Vagina (tissue), 2 donors: ENCODE data around the gene ZDHHC20. TPM values are rescaled to one million over a fixed set of nuclear protein-coding genes. Genes with fewer than 3 reads are reported as not detected.

Experiments
- DNase-seq, 2 donors: peaks; one replicate each; pipeline ENCODE4 v3.0.0-alpha.2; 2017; ENCODE audit errors: extremely low spot score in 2 of 2
- H3K27ac ChIP-seq: fragments of 200-600 bp; sonication (generic); one replicate; pipeline ENCODE4 v1.5.1; 2019
- H3K27me3 ChIP-seq: fragments of 200-600 bp; sonication (generic); one replicate; pipeline ENCODE4 v1.5.1; 2019
- H3K36me3 ChIP-seq, 2 donors: fragments of 200-600 bp; sonication (generic); one replicate each; pipeline ENCODE4 v1.5.1; 2017 to 2019
- H3K4me1 ChIP-seq: fragments of 200-600 bp; sonication (generic); one replicate; pipeline ENCODE4 v1.5.1; 2019
- H3K4me3 ChIP-seq, 2 donors: fragments of 200-600 bp; sonication (generic); 1 replicate in 1 of 2; 2 replicates in 1 of 2; pipeline ENCODE4 v1.5.1; 2016 to 2019
- H3K9me3 ChIP-seq: fragments of 200-600 bp; sonication (generic); one replicate; pipeline ENCODE4 v1.5.1; 2019
- POLR2A ChIP-seq, 2 donors: fragments of 450-650 bp; IDR thresholded peaks; one replicate each; pipeline ENCODE4 v1.6.1; 2017; ENCODE audit warnings: antibody characterized with exemption in 2 of 2, mild to moderate bottlenecking in 2 of 2, moderate library complexity in 2 of 2
- POLR2AphosphoS5 ChIP-seq, 2 donors: sonication (generic); formaldehyde crosslinking; IDR thresholded peaks; one replicate each; pipeline ENCODE4 v1.9.0; 2017; ENCODE audit warnings: antibody characterized with exemption in 2 of 2, mild to moderate bottlenecking in 2 of 2, low read depth in 1 of 2; ENCODE audit not compliant: insufficient read depth in 1 of 2
- intact Hi-C: fragments of 100-400 bp; cut with DNase I; formaldehyde crosslinking; loops from one replicate; pipeline ENCODE4 v1.15.1; 2023
- total RNA-seq: library from RNA; depleted of rRNA; stranded (reverse); fragments of >200 nt; gene quantifications from one replicate; pipeline ENCODE4 v1.2.3, GENCODE V29; 2016
- TF ChIP-seq, protein P1 (sequence below), 3 experiments: fragments of 450-650 bp in 2 of 3; fragments of 200-600 bp in 1 of 3; sonication (generic) in 1 of 3; IDR thresholded peaks; one replicate each; pipeline ENCODE4 v1.5.1; 2017 to 2019; ENCODE audit warnings: antibody characterized with exemption in 3 of 3, mild to moderate bottlenecking in 2 of 3, moderate library complexity in 2 of 3

ZDHHC20 gene
- total RNA-seq, 1 donor from 2014 or later: 54.8 TPM

GRCh38 chr13:21338639-21339278 lies 120.3 kb downstream of the ZDHHC20 start:
- no peaks in the 10 kb centered on the region for H3K4me1 ChIP-seq
- no peak for DNase-seq
- H3K27ac ChIP-seq: no peak overlapping the region
- H3K4me3 ChIP-seq: no peak overlapping the region
- no peaks in the 10 kb centered on the region for H3K36me3 ChIP-seq
- no peaks in the 10 kb centered on the region for H3K27me3 ChIP-seq
- no peaks in the 10 kb centered on the region for H3K9me3 ChIP-seq
- TF ChIP-seq POLR2AphosphoS5 (IDR thresholded peaks at IDR 0.05; ENCODE audit: insufficient read depth in 1 of 2, low read depth in 1 of 2) (no peak), POLR2A (IDR thresholded peaks at IDR 0.05) (no peak)
- TF ChIP-seq, protein P1, sequence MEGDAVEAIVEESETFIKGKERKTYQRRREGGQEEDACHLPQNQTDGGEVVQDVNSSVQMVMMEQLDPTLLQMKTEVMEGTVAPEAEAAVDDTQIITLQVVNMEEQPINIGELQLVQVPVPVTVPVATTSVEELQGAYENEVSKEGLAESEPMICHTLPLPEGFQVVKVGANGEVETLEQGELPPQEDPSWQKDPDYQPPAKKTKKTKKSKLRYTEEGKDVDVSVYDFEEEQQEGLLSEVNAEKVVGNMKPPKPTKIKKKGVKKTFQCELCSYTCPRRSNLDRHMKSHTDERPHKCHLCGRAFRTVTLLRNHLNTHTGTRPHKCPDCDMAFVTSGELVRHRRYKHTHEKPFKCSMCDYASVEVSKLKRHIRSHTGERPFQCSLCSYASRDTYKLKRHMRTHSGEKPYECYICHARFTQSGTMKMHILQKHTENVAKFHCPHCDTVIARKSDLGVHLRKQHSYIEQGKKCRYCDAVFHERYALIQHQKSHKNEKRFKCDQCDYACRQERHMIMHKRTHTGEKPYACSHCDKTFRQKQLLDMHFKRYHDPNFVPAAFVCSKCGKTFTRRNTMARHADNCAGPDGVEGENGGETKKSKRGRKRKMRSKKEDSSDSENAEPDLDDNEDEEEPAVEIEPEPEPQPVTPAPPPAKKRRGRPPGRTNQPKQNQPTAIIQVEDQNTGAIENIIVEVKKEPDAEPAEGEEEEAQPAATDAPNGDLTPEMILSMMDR (IDR thresholded peaks at IDR 0.05): no peak
- intact Hi-C loops: no loop called here

DNA sequence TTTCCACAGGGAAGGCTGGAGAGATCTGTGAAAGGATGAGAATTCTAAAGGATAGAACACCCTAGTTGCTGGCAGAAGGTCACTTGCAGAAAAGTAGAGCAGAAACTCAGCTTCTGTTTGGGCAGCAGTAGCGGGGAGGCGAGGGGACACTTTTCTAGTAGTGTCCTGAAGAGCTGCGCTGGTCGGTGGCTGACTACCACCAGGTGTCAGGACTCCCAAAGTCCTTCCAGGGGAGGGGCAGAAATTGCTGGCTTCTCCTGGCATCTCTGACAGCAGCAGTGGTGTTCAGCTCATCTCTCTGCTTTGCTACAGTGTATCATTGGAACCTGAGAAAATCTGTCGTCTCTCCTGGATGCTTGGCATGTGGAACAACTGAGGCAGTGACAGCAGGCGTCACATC lies 120.9 kb downstream of the ZDHHC20 start:
- no peaks in the 10 kb centered on the region for H3K9me3 ChIP-seq
- no peaks in the 10 kb centered on the region for H3K36me3 ChIP-seq
- TF ChIP-seq POLR2AphosphoS5 (IDR thresholded peaks at IDR 0.05; ENCODE audit: insufficient read depth in 1 of 2, low read depth in 1 of 2) (no peak), POLR2A (IDR thresholded peaks at IDR 0.05) (no peak)
- TF ChIP-seq, protein P1 (IDR thresholded peaks at IDR 0.05): no peak
- DNase-seq: no peak
- intact Hi-C loops: no loop called here
- no peaks in the 10 kb centered on the region for H3K4me1 ChIP-seq
- H3K27me3 ChIP-seq: no peaks in the 10 kb centered on the region
- no peak overlapping the region for H3K27ac ChIP-seq
- H3K4me3 ChIP-seq: no peak overlapping the region

GRCh38 chr13:21336609-21337349 lies 122.3 kb downstream of the ZDHHC20 start:
- Histone ChIP-seq H3K9me3 (no peaks in the 10 kb centered on the region), H3K27ac (no peak overlapping the region), H3K4me1 (no peaks in the 10 kb centered on the region), H3K27me3 (no peaks in the 10 kb centered on the region), H3K36me3 (no peaks in the 10 kb centered on the region), H3K4me3 (no peak overlapping the region)
- no peak for DNase-seq
- TF ChIP-seq, protein P1 (IDR thresholded peaks at IDR 0.05): no peak
- TF ChIP-seq POLR2AphosphoS5 (IDR thresholded peaks at IDR 0.05; ENCODE audit: insufficient read depth in 1 of 2, low read depth in 1 of 2) (no peak), POLR2A (IDR thresholded peaks at IDR 0.05) (no peak)
- intact Hi-C loops: no loop called here

- intact Hi-C loops: no loop called here
- Histone ChIP-seq H3K36me3 (no peaks in the 10 kb centered on the region), H3K4me1 (no peaks in the 10 kb centered on the region), H3K27ac (no peak overlapping the region), H3K4me3 (no peak overlapping the region), H3K27me3 (no peaks in the 10 kb centered on the region), H3K9me3 (no peaks in the 10 kb centered on the region)
- TF ChIP-seq, protein P1 (IDR thresholded peaks at IDR 0.05): no peak
- TF ChIP-seq POLR2A (IDR thresholded peaks at IDR 0.05) (no peak), POLR2AphosphoS5 (IDR thresholded peaks at IDR 0.05; ENCODE audit: insufficient read depth in 1 of 2, low read depth in 1 of 2) (no peak)
- DNase-seq: no peak
Measured at GRCh38 chr13:21333186-21333585, 125.9 kb downstream of the ZDHHC20 start.
